SK-N-MC (cell line): ENCODE measurements around the gene GPR155.

Experiments used
- EZH2 ChIP-seq: fragments of 200-600 bp; sonication (generic); IDR thresholded peaks from one replicate; pipeline ENCODE4 v1.6.1; 2017; ENCODE audit warnings: antibody characterized with exemption
- FOXP2 ChIP-seq: optimal IDR thresholded peaks from 2 replicates; pipeline ENCODE3; 2011; ENCODE audit warnings: mild to moderate bottlenecking, moderate library complexity; ENCODE audit not compliant: insufficient read depth; ENCODE audit errors: extremely low read length, control extremely low read depth
- POLR2AphosphoS5 ChIP-seq: IDR thresholded peaks from 2 replicates; pipeline ENCODE4 v1.6.1; 2012; ENCODE audit warnings: mild to moderate bottlenecking, low read depth, low read length, borderline replicate concordance

- TF ChIP-seq EZH2, result no peak
- no peak for TF ChIP-seq FOXP2
- TF ChIP-seq POLR2AphosphoS5, result no peak
Observed at GRCh38 chr2:174522553-174522952, 35.7 kb upstream of the GPR155 start.
